Measurements from ENCODE around the gene OR6M1. TPM values are rescaled to one million over a fixed set of nuclear protein-coding genes. Genes with fewer than 3 reads are reported as not detected.

The OR6M1 gene
- total RNA-seq: not detected
- not detected for polyA plus RNA-seq
- long read RNA-seq, donor 1: 0 reads
- long read RNA-seq, donor 2: 0 reads

- Histone ChIP-seq H3K4me1 (ENCODE audit: control insufficient read depth in 1 of 2, insufficient read depth in 2 of 2, low read length in 2 of 2) (no peaks in the 10 kb centered on the region), H3K9me3 (ENCODE audit: control insufficient read depth, low read length) (no peaks in the 10 kb centered on the region), H3K27me3 (ENCODE audit: control insufficient read depth in 1 of 2, insufficient read depth in 2 of 2, low read length in 1 of 2) (no peaks in the 10 kb centered on the region), H3K36me3 (ENCODE audit: control insufficient read depth in 1 of 2, insufficient read depth in 2 of 2, low read length in 1 of 2) (no peaks in the 10 kb centered on the region), H3K27ac (ENCODE audit: low read depth in 1 of 2, low read length in 2 of 2) (no peak within 1 kb of the TSS), H3K4me3 (ENCODE audit: low read length in 2 of 2) (no peak within 1 kb of the TSS)
- 64 to 70% methylated on average over 4 of the region's 4 CpGs for WGBS, 2 donors
- DNase-seq (no peak), ATAC-seq (ENCODE audit: low FRiP score) (no peak)
- intact Hi-C loops (cut with DNase I): no loop called here
These were observed at the start of gene OR6M1 for GRCh38 chr11:123806249-123806648. Gene OR6M1 (minus strand): TSS chr11:123806349. CDS start chr11:123806349, 0 bp downstream.

- Histone ChIP-seq H3K9me3 (ENCODE audit: control insufficient read depth, low read length) (no peaks in the 10 kb centered on the region), H3K27ac (ENCODE audit: low read depth in 1 of 2, low read length in 2 of 2) (no peak overlapping the region), H3K4me3 (ENCODE audit: low read length in 2 of 2) (no peak overlapping the region), H3K36me3 (ENCODE audit: control insufficient read depth in 1 of 2, insufficient read depth in 2 of 2, low read length in 1 of 2) (no peaks in the 10 kb centered on the region), H3K27me3 (ENCODE audit: control insufficient read depth in 1 of 2, insufficient read depth in 2 of 2, low read length in 1 of 2) (no peaks in the 10 kb centered on the region), H3K4me1 (ENCODE audit: control insufficient read depth in 1 of 2, insufficient read depth in 2 of 2, low read length in 2 of 2) (no peaks in the 10 kb centered on the region)
- 87 to 93% methylated on average over 2 of the region's 2 CpGs for WGBS, 2 donors
- intact Hi-C loops (cut with DNase I): no loop called here
- DNase-seq (no peak), ATAC-seq (ENCODE audit: low FRiP score) (no peak)
These were observed 46.9 kb upstream of the OR6M1 start for GRCh38 chr11:123853038-123853437.

GRCh38 chr11:123852321-123852720, 46.2 kb upstream of the OR6M1 start:
- Histone ChIP-seq H3K4me1 (ENCODE audit: control insufficient read depth in 1 of 2, insufficient read depth in 2 of 2, low read length in 2 of 2) (no peaks in the 10 kb centered on the region), H3K4me3 (ENCODE audit: low read length in 2 of 2) (no peak overlapping the region), H3K9me3 (ENCODE audit: control insufficient read depth, low read length) (no peaks in the 10 kb centered on the region), H3K36me3 (ENCODE audit: control insufficient read depth in 1 of 2, insufficient read depth in 2 of 2, low read length in 1 of 2) (no peaks in the 10 kb centered on the region), H3K27ac (ENCODE audit: low read depth in 1 of 2, low read length in 2 of 2) (no peak overlapping the region), H3K27me3 (ENCODE audit: control insufficient read depth in 1 of 2, insufficient read depth in 2 of 2, low read length in 1 of 2) (no peaks in the 10 kb centered on the region)
- intact Hi-C loops (cut with DNase I): no loop called here
- no peak for ATAC-seq (ENCODE audit: low FRiP score)
- no peak for DNase-seq

GRCh38 chr11:123851110-123851509, 45.0 kb upstream of the OR6M1 start:
- ATAC-seq (ENCODE audit: low FRiP score) (no peak), DNase-seq (no peak)
- Histone ChIP-seq H3K9me3 (ENCODE audit: control insufficient read depth, low read length) (no peaks in the 10 kb centered on the region), H3K4me3 (ENCODE audit: low read length in 2 of 2) (no peak overlapping the region), H3K27ac (ENCODE audit: low read depth in 1 of 2, low read length in 2 of 2) (no peak overlapping the region), H3K36me3 (ENCODE audit: control insufficient read depth in 1 of 2, insufficient read depth in 2 of 2, low read length in 1 of 2) (no peaks in the 10 kb centered on the region), H3K27me3 (ENCODE audit: control insufficient read depth in 1 of 2, insufficient read depth in 2 of 2, low read length in 1 of 2) (no peaks in the 10 kb centered on the region), H3K4me1 (ENCODE audit: control insufficient read depth in 1 of 2, insufficient read depth in 2 of 2, low read length in 2 of 2) (no peaks in the 10 kb centered on the region)
- intact Hi-C loops (cut with DNase I): no loop called here
- WGBS, 2 donors: 89 to 91% methylated on average over 4 of the region's 4 CpGs

GRCh38 chr11:123841174-123841573, 35.0 kb upstream of the OR6M1 start:
- no peak for DNase-seq

GRCh38 chr11:123839131-123839530, 33.0 kb upstream of the OR6M1 start:
- DNase-seq (no peak), ATAC-seq (ENCODE audit: low FRiP score) (no peak)
- Histone ChIP-seq H3K9me3 (ENCODE audit: control insufficient read depth, low read length) (peaks cover 1% of the 10 kb centered on the region), H3K36me3 (ENCODE audit: control insufficient read depth in 1 of 2, insufficient read depth in 2 of 2, low read length in 1 of 2) (no peaks in the 10 kb centered on the region), H3K27ac (ENCODE audit: low read depth in 1 of 2, low read length in 2 of 2) (no peak overlapping the region), H3K4me3 (ENCODE audit: low read length in 2 of 2) (no peak overlapping the region), H3K27me3 (ENCODE audit: control insufficient read depth in 1 of 2, insufficient read depth in 2 of 2, low read length in 1 of 2) (no peaks in the 10 kb centered on the region), H3K4me1 (ENCODE audit: control insufficient read depth in 1 of 2, insufficient read depth in 2 of 2, low read length in 2 of 2) (no peaks in the 10 kb centered on the region)
- 83 to 87% methylated on average over 5 of the region's 5 CpGs for WGBS, 2 donors
- intact Hi-C loops (cut with DNase I): no loop called here

More at GRCh38 chr11:123841174-123841573, 35.0 kb upstream of the OR6M1 start:
- Histone ChIP-seq H3K36me3 (ENCODE audit: control insufficient read depth in 1 of 2, insufficient read depth in 2 of 2, low read length in 1 of 2) (no peaks in the 10 kb centered on the region), H3K4me1 (ENCODE audit: control insufficient read depth in 1 of 2, insufficient read depth in 2 of 2, low read length in 2 of 2) (no peaks in the 10 kb centered on the region), H3K27me3 (ENCODE audit: control insufficient read depth in 1 of 2, insufficient read depth in 2 of 2, low read length in 1 of 2) (no peaks in the 10 kb centered on the region), H3K27ac (ENCODE audit: low read depth in 1 of 2, low read length in 2 of 2) (no peak overlapping the region), H3K9me3 (ENCODE audit: control insufficient read depth, low read length) (peaks cover 1% of the 10 kb centered on the region), H3K4me3 (ENCODE audit: low read length in 2 of 2) (no peak overlapping the region)
- no peak for ATAC-seq (ENCODE audit: low FRiP score)
- intact Hi-C loops (cut with DNase I): no loop called here
- 80 to 84% methylated on average over 6 of the region's 6 CpGs for WGBS, 2 donors

- H3K4me3 ChIP-seq (ENCODE audit: low read length in 2 of 2): no peak overlapping the region
- H3K4me1 ChIP-seq (ENCODE audit: control insufficient read depth in 1 of 2, insufficient read depth in 2 of 2, low read length in 2 of 2): no peaks in the 10 kb centered on the region
- no peak for DNase-seq
- WGBS, 2 donors: 65 to 69% methylated on average over 1 of the region's 1 CpG
- intact Hi-C loops (cut with DNase I): no loop called here
- H3K36me3 ChIP-seq (ENCODE audit: control insufficient read depth in 1 of 2, insufficient read depth in 2 of 2, low read length in 1 of 2): no peaks in the 10 kb centered on the region
- H3K9me3 ChIP-seq (ENCODE audit: control insufficient read depth, low read length): peaks cover 1% of the 10 kb centered on the region
- H3K27me3 ChIP-seq (ENCODE audit: control insufficient read depth in 1 of 2, insufficient read depth in 2 of 2, low read length in 1 of 2): no peaks in the 10 kb centered on the region
- no peak for ATAC-seq (ENCODE audit: low FRiP score)
- H3K27ac ChIP-seq (ENCODE audit: low read depth in 1 of 2, low read length in 2 of 2): no peak overlapping the region
These were observed 32.5 kb upstream of the OR6M1 start for GRCh38 chr11:123838659-123839058.

GRCh38 chr11:123838199-123838598, 32.0 kb upstream of the OR6M1 start:
- Histone ChIP-seq H3K4me1 (ENCODE audit: control insufficient read depth in 1 of 2, insufficient read depth in 2 of 2, low read length in 2 of 2) (no peaks in the 10 kb centered on the region), H3K27ac (ENCODE audit: low read depth in 1 of 2, low read length in 2 of 2) (no peak overlapping the region), H3K36me3 (ENCODE audit: control insufficient read depth in 1 of 2, insufficient read depth in 2 of 2, low read length in 1 of 2) (no peaks in the 10 kb centered on the region), H3K4me3 (ENCODE audit: low read length in 2 of 2) (no peak overlapping the region), H3K27me3 (ENCODE audit: control insufficient read depth in 1 of 2, insufficient read depth in 2 of 2, low read length in 1 of 2) (no peaks in the 10 kb centered on the region), H3K9me3 (ENCODE audit: control insufficient read depth, low read length) (peaks cover 1% of the 10 kb centered on the region)
- no peak for ATAC-seq (ENCODE audit: low FRiP score)
- WGBS, 2 donors: 27 to 29% methylated on average over 3 of the region's 3 CpGs
- no peak for DNase-seq
- intact Hi-C loops (cut with DNase I): no loop called here

- ATAC-seq (ENCODE audit: low FRiP score) (no peak), DNase-seq (no peak)
- 71 to 77% methylated on average over 2 of the region's 2 CpGs for WGBS, 2 donors
These were observed 26.9 kb upstream of the OR6M1 start for GRCh38 chr11:123833095-123833494.

More at GRCh38 chr11:123833095-123833494, 26.9 kb upstream of the OR6M1 start:
- intact Hi-C loops (cut with DNase I): no loop called here
- H3K36me3 ChIP-seq (ENCODE audit: control insufficient read depth in 1 of 2, insufficient read depth in 2 of 2, low read length in 1 of 2): no peaks in the 10 kb centered on the region
- H3K4me1 ChIP-seq (ENCODE audit: control insufficient read depth in 1 of 2, insufficient read depth in 2 of 2, low read length in 2 of 2): no peaks in the 10 kb centered on the region
- no peak overlapping the region for H3K4me3 ChIP-seq (ENCODE audit: low read length in 2 of 2)
- no peak overlapping the region for H3K27ac ChIP-seq (ENCODE audit: low read depth in 1 of 2, low read length in 2 of 2)
- no peaks in the 10 kb centered on the region for H3K9me3 ChIP-seq (ENCODE audit: control insufficient read depth, low read length)
- no peaks in the 10 kb centered on the region for H3K27me3 ChIP-seq (ENCODE audit: control insufficient read depth in 1 of 2, insufficient read depth in 2 of 2, low read length in 1 of 2)
